Cardiac muscle cell (in vitro differentiated cells and primary cell): Measurements from ENCODE around the gene OXER1. TPM values are rescaled to one million over a fixed set of nuclear protein-coding genes. Genes with fewer than 3 reads are reported as not detected.

Source experiments
- DNase-seq, 2 donors: peaks; one replicate each; pipeline versions ENCODE4 v3.0.0 to v3.0.0-alpha.2; 2010 to 2017; ENCODE audit warnings: low read depth in 1 of 2, low spot score in 1 of 2
- H3K27ac ChIP-seq: fragments of 200-600 bp; sonication (generic); 2 replicates; pipeline ENCODE4 v1.5.1; 2016
- H3K27me3 ChIP-seq: fragments of 200-600 bp; sonication (generic); 2 replicates; pipeline ENCODE4 v1.6.0; 2016; ENCODE audit warnings: control low read depth
- H3K36me3 ChIP-seq: fragments of 200-600 bp; sonication (generic); 2 replicates; pipeline ENCODE4 v1.5.1; 2016; ENCODE audit warnings: control low read depth
- H3K4me1 ChIP-seq: fragments of 200-600 bp; sonication (generic); 2 replicates; pipeline ENCODE4 v1.8.1; 2017; ENCODE audit warnings: low read depth, mild to moderate bottlenecking, mixed run types
- H3K4me3 ChIP-seq: fragments of 200-600 bp; sonication (generic); 2 replicates; pipeline ENCODE4 v1.5.1; 2016; ENCODE audit warnings: mild to moderate bottlenecking
- H3K9me3 ChIP-seq: fragments of 200-600 bp; sonication (generic); 2 replicates; pipeline ENCODE4 v1.5.1; 2017; ENCODE audit warnings: low read depth, mild to moderate bottlenecking, control low read depth
- CTCF ChIP-seq: IDR thresholded peaks from 2 replicates; pipeline ENCODE4 v1.5.1; 2012; ENCODE audit warnings: low read depth, mild to moderate bottlenecking, low read length
- polyA plus RNA-seq: library from polyadenylated mRNA; unstranded; fragments of >200 nt; fragmentation: Nextera tagmentation; extraction: Ambion mirVana; gene quantifications from 2 replicates; pipeline ENCODE4 v1.2.1, GENCODE V29; 2016
- total RNA-seq: library from RNA; depleted of rRNA; stranded (reverse); fragments of >200 nt; gene quantifications from 2 replicates; pipeline ENCODE4 v1.2.3, GENCODE V29; 2016

OXER1 gene
- total and polyA plus RNA-seq, 2 experiments from 2014 or later, result 0.15 to 0.48 TPM

DNA sequence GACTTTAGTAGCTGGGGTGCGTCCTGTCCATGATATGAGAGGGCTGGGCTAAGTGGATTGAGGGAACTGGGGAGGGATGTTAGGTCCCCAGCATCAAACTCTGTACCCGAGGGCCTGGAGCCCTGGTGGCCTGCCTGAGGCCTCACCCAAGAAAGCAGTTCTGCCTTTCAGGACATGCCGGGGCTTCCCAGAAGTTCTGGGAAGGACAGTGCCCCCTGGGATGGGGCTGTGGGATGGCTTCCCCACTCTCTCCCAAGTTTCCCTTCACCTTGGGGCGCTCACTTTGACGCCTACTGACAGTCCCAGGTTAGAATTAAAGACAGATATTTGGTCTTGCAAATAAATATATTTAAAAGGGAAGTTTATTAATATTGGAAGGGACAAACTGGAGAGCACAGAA, 1.8 kb downstream of the OXER1 start:
- no peak for TF ChIP-seq CTCF
- no peak overlapping the region for H3K4me3 ChIP-seq
- H3K9me3 ChIP-seq, result no peaks in the 10 kb centered on the region
- H3K4me1 ChIP-seq, result no peaks in the 10 kb centered on the region
- DNase-seq, result no peak
- no peaks in the 10 kb centered on the region for H3K27me3 ChIP-seq
- no peak overlapping the region for H3K27ac ChIP-seq
- no peaks in the 10 kb centered on the region for H3K36me3 ChIP-seq

DNA sequence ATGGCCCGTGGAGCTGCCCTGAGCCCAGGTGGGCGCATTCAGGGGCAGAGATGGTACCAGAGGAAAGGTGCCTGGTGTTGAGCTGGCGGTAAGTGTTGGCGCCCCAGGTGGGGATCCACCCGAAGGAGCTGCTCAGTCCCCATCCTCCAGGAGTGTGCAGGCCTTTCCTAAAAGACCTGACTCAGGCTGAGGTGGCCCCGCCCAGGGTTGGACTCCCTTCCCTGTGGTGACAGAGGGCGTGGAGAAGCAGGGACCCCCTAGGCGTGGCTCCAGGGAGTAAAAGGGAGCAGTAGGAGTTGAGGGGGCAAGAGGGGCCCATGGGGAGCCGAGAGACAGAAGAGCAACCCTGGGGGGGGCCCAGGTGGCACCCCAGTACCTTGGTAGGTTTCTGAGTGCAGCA, 2.4 kb downstream of the OXER1 start:
- Histone ChIP-seq H3K27ac (no peak overlapping the region), H3K4me1 (no peaks in the 10 kb centered on the region), H3K27me3 (no peaks in the 10 kb centered on the region), H3K9me3 (no peaks in the 10 kb centered on the region), H3K4me3 (no peak overlapping the region), H3K36me3 (no peaks in the 10 kb centered on the region)
- no peak for DNase-seq
- no peak for TF ChIP-seq CTCF

DNA sequence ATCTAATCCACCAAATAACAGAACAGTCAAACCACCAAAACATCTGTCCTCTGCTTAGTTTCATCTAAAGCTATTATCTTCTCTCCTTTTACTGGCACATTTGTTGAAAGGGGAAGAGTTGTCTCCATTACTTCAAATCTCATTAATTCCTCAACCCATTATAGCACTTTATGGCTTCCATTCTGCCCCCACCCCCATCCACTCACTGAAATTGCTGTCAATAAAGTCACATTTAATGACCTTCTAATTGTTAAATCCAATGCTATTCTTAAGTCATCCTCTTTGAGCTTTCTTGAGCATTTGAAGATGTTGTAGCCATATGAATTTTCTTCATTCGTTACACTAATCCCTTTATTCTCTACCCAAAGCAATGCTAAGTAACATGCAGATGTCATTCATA, 5.2 kb downstream of the OXER1 start:
- Histone ChIP-seq H3K4me1 (no peaks in the 10 kb centered on the region), H3K4me3 (no peak overlapping the region), H3K27ac (no peak overlapping the region), H3K27me3 (no peaks in the 10 kb centered on the region), H3K36me3 (no peaks in the 10 kb centered on the region), H3K9me3 (no peaks in the 10 kb centered on the region)
- no peak for TF ChIP-seq CTCF
- no peak for DNase-seq

DNA sequence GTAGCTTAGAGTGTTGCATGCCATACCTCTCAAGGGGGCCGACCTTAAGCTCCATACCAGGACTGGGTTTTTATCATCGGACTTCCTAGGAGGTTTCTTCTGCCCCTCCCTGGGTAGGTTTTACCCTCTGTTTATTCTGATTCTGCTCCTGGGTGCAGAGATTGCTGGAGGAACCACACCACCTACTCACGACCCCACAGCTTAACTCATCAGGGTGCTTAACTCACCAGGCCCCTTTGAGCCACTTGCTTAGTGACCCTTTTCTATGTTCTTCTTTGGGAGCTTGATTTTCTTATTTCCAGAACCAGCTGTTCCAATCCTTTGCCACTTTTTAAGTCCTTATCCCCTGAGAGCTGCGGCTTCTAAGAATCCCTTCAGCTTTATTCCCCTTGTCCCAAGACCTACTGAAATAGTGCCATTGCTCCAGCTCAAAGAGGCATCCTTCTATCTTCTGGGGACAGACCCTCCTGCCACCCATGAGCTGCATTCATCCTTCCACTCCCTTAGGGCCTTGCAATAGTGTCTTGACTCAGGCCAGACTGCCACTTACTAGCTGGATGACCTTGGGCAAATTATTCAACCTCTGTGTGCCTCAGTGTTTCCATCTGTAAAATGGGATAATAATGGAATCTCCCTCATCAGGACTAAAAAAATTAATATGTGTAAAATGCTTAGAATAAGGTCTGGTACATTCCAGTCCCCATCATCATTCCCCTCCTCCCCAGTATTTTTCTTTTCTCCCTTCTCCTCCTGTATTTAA, 5.8 kb downstream of the OXER1 start:
- Histone ChIP-seq H3K27me3 (no peaks in the 10 kb centered on the region), H3K27ac (no peak overlapping the region), H3K9me3 (no peaks in the 10 kb centered on the region), H3K36me3 (no peaks in the 10 kb centered on the region), H3K4me1 (no peaks in the 10 kb centered on the region), H3K4me3 (no peak overlapping the region)
- no peak for TF ChIP-seq CTCF
- DNase-seq, result no peak

GRCh38 chr2:42756966-42757513, 6.9 kb downstream of the OXER1 start:
- Histone ChIP-seq H3K4me3 (no peak overlapping the region), H3K27me3 (no peaks in the 10 kb centered on the region), H3K27ac (no peak overlapping the region), H3K9me3 (no peaks in the 10 kb centered on the region), H3K36me3 (no peaks in the 10 kb centered on the region), H3K4me1 (no peaks in the 10 kb centered on the region)
- no peak for DNase-seq
- no peak for TF ChIP-seq CTCF
